ENCODE measurements around the gene HEYL. TPM values are rescaled to one million over a fixed set of nuclear protein-coding genes. Genes with fewer than 3 reads are reported as not detected.

HEYL gene
- total and polyA plus RNA-seq, 8 donors, result 0.45 to 6.0 (median 3.4) TPM; not detected in 1

- WGBS, 5 donors, result 86 to 95% (median 92%) methylated on average over 2 of the region's 2 CpGs
- DNase-seq, result no peak
- Histone ChIP-seq H3K36me3 (no peaks in the 10 kb centered on the region), H3K9me3 (no peaks in the 10 kb centered on the region), H3K4me1 (peaks cover 0 to 11% (median 4%) of the 10 kb centered on the region in 4 donors), H3K4me3 (no peak overlapping the region), H3K27ac (no peak overlapping the region), H3K27me3 (peaks cover 0 to 11% (median 0%) of the 10 kb centered on the region in 3 donors)
- intact Hi-C loops (cut with DNase I; ENCODE audit: low total_unique reads), result loop anchor here (5.0 kb wide), 1 partner anchor 45 kb away; no protein-coding TSS in a partner anchor
- TF ChIP-seq POLR2A (IDR thresholded peaks at IDR 0.05), result no peak
Observed at GRCh38 chr1:39652554-39652953, 13.1 kb upstream of the HEYL start.

DNA sequence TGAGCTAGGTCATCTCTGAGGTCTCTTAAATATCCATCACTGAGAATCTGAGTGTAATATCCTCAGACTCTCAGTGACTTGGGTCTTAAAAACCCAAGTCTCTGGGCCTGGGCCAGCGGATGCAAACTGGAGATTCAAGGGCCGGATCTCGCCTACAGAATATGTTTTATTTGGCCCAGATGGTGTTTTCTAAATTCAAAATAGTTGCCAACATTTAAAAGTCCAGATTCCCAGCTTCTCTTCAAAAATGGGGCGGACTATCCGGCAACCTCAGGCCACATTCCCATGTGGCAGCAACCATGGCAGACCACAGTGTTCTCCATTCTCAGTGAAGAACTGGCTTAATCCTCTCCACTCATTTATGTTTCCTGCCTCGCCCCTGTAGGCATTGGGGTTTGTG is 12.7 kb upstream of the HEYL start:
- intact Hi-C loops (cut with DNase I; ENCODE audit: low total_unique reads), result loop anchor here (5.0 kb wide), 1 partner anchor 45 kb away; no protein-coding TSS in a partner anchor

GRCh38 chr1:39650431-39650830 is 11.0 kb upstream of the HEYL start:
- Histone ChIP-seq H3K4me1 (peaks cover 0 to 20% (median 12%) of the 10 kb centered on the region in 4 donors), H3K36me3 (no peaks in the 10 kb centered on the region), H3K27ac (no peak overlapping the region), H3K4me3 (no peak overlapping the region), H3K9me3 (no peaks in the 10 kb centered on the region), H3K27me3 (peaks cover 0 to 19% (median 0%) of the 10 kb centered on the region in 3 donors)
- WGBS, 5 donors, result 96 to 100% (median 100%) methylated on average over 1 of the region's 1 CpG
- TF ChIP-seq POLR2A (IDR thresholded peaks at IDR 0.05), result no peak
- no peak for TF ChIP-seq POLR2AphosphoS5 (IDR thresholded peaks at IDR 0.05)
- no peak for TF ChIP-seq EP300 (IDR thresholded peaks at IDR 0.05)
- TF ChIP-seq CTCF (IDR thresholded peaks at IDR 0.05), result no peak
- intact Hi-C loops (cut with DNase I; ENCODE audit: low total_unique reads), result loop anchor here (5.0 kb wide), 1 partner anchor 43 kb away; no protein-coding TSS in a partner anchor
- no peak for DNase-seq

More for the DNA sequence above, 12.7 kb upstream of the HEYL start:
- no peaks in the 10 kb centered on the region for H3K36me3 ChIP-seq
- H3K9me3 ChIP-seq, result no peaks in the 10 kb centered on the region
- no peak overlapping the region for H3K4me3 ChIP-seq
- peaks cover 0 to 11% (median 4%) of the 10 kb centered on the region in 4 donors for H3K4me1 ChIP-seq
- no peak for TF ChIP-seq POLR2AphosphoS5 (IDR thresholded peaks at IDR 0.05)
- no peak for TF ChIP-seq POLR2A (IDR thresholded peaks at IDR 0.05)
- peaks cover 0 to 14% (median 0%) of the 10 kb centered on the region in 3 donors for H3K27me3 ChIP-seq
- no peak overlapping the region for H3K27ac ChIP-seq
- DNase-seq, result no peak
- 84 to 89% (median 88%) methylated on average over 6 of the region's 6 CpGs for WGBS, 5 donors

GRCh38 chr1:39649636-39650185 is 10.3 kb upstream of the HEYL start:
- 82 to 97% (median 84%) methylated on average over 2 of the region's 2 CpGs for WGBS, 5 donors
- no peak for DNase-seq
- H3K27me3 ChIP-seq, result peaks cover 0 to 15% (median 0%) of the 10 kb centered on the region in 3 donors
- H3K27ac ChIP-seq, result no peak overlapping the region
- intact Hi-C loops (cut with DNase I; ENCODE audit: low total_unique reads), result loop anchor here (5.0 kb wide), 1 partner anchor 42 kb away; no protein-coding TSS in a partner anchor
- peaks cover 0 to 20% (median 12%) of the 10 kb centered on the region in 4 donors for H3K4me1 ChIP-seq
- no peak for TF ChIP-seq CTCF (IDR thresholded peaks at IDR 0.05)
- TF ChIP-seq POLR2A (IDR thresholded peaks at IDR 0.05), result no peak
- no peak for TF ChIP-seq EP300 (IDR thresholded peaks at IDR 0.05)
- TF ChIP-seq POLR2AphosphoS5 (IDR thresholded peaks at IDR 0.05), result no peak
- no peaks in the 10 kb centered on the region for H3K36me3 ChIP-seq
- no peak overlapping the region for H3K4me3 ChIP-seq
- H3K9me3 ChIP-seq, result no peaks in the 10 kb centered on the region

DNA sequence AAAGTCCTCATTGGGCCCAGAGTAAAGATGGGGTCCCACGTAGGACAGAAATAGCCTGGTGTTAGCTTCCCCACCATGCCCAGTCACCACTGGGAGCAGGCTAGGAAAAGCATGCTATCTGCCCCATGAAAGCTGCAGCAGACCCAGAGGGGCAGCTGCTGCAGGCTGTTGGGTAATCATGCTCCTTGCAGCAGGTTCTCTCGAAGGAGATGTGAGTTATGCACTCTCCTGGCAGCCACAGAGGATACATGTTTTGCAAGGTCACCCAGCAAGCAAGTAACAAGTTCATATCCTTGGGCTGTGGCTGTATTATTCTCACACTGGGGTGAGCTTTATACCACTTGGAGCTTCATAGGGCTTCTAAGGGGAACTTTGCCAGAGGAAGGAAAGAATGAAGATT is 9.1 kb upstream of the HEYL start:
- Histone ChIP-seq H3K27me3 (peaks cover 0 to 8% (median 0%) of the 10 kb centered on the region in 3 donors), H3K4me3 (no peak overlapping the region), H3K4me1 (peaks cover 0 to 16% (median 10%) of the 10 kb centered on the region in 4 donors), H3K27ac (no peak overlapping the region), H3K9me3 (no peaks in the 10 kb centered on the region), H3K36me3 (no peaks in the 10 kb centered on the region)
- no peak for DNase-seq
- TF ChIP-seq EP300 (IDR thresholded peaks at IDR 0.05) (no peak), POLR2A (IDR thresholded peaks at IDR 0.05) (no peak), POLR2AphosphoS5 (IDR thresholded peaks at IDR 0.05) (no peak), CTCF (IDR thresholded peaks at IDR 0.05) (no peak)
- 62 to 75% (median 63%) methylated on average over 2 of the region's 2 CpGs for WGBS, 5 donors
- intact Hi-C loops (cut with DNase I; ENCODE audit: low total_unique reads), result no loop called here
